ENCODE measurements around the gene RCOR2. TPM values are rescaled to one million over a fixed set of nuclear protein-coding genes. Genes with fewer than 3 reads are reported as not detected.

RCOR2 gene
- total and polyA plus RNA-seq, 2 of the 13 experiments (the other 11 are each of a cell fraction or from before 2014, with no cell fraction given) = 8.3 to 8.5 TPM

GRCh38 chr11:63920126-63920938 is 3.4 kb upstream of the RCOR2 start (continued):
- TF ChIP-seq, protein P1, sequence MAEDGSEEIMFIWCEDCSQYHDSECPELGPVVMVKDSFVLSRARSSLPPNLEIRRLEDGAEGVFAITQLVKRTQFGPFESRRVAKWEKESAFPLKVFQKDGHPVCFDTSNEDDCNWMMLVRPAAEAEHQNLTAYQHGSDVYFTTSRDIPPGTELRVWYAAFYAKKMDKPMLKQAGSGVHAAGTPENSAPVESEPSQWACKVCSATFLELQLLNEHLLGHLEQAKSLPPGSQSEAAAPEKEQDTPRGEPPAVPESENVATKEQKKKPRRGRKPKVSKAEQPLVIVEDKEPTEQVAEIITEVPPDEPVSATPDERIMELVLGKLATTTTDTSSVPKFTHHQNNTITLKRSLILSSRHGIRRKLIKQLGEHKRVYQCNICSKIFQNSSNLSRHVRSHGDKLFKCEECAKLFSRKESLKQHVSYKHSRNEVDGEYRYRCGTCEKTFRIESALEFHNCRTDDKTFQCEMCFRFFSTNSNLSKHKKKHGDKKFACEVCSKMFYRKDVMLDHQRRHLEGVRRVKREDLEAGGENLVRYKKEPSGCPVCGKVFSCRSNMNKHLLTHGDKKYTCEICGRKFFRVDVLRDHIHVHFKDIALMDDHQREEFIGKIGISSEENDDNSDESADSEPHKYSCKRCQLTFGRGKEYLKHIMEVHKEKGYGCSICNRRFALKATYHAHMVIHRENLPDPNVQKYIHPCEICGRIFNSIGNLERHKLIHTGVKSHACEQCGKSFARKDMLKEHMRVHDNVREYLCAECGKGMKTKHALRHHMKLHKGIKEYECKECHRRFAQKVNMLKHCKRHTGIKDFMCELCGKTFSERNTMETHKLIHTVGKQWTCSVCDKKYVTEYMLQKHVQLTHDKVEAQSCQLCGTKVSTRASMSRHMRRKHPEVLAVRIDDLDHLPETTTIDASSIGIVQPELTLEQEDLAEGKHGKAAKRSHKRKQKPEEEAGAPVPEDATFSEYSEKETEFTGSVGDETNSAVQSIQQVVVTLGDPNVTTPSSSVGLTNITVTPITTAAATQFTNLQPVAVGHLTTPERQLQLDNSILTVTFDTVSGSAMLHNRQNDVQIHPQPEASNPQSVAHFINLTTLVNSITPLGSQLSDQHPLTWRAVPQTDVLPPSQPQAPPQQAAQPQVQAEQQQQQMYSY (CRISPR knock-in tag; IDR thresholded peaks at IDR 0.05) = no peak
- TF ChIP-seq PREB (CRISPR knock-in tag; IDR thresholded peaks at IDR 0.05) (no peak), ZNF275 (CRISPR knock-in tag; IDR thresholded peaks at IDR 0.05; ENCODE audit: borderline replicate concordance) (0 out of 2 replicates have a peak, but pooled peaks have one; percentile 44), ZNF282 (IDR thresholded peaks at IDR 0.05; ENCODE audit: partially characterized antibody) (no peak), KLF13 (CRISPR knock-in tag; IDR thresholded peaks at IDR 0.05) (no peak), NFE2L1 (CRISPR knock-in tag; IDR thresholded peaks at IDR 0.05; ENCODE audit: borderline replicate concordance) (no peak), HHEX (CRISPR knock-in tag; IDR thresholded peaks at IDR 0.05) (no peak), HOXA5 (CRISPR knock-in tag; IDR thresholded peaks at IDR 0.05) (peak; percentile 61; the same call in 1 of the 2 replicates), REXO4 (CRISPR knock-in tag; IDR thresholded peaks at IDR 0.05; ENCODE audit: borderline replicate concordance) (no peak), SRSF9 (IDR thresholded peaks at IDR 0.05; ENCODE audit: borderline replicate concordance, insufficient read depth, low read depth, low read length, poor library complexity, severe bottlenecking) (no peak), ZNF24 (IDR thresholded peaks at IDR 0.05) (no peak), MXI1 (IDR thresholded peaks at IDR 0.05; ENCODE audit: borderline replicate concordance, low read depth, low read length) (0 out of 3 replicates have a peak, but pooled peaks have one; percentile 5), RXRA (CRISPR knock-in tag; IDR thresholded peaks at IDR 0.05) (0 out of 2 replicates have a peak, but pooled peaks have one; percentile 1), ZMAT3 (CRISPR knock-in tag; conservative IDR thresholded peaks at IDR 0.05) (peak; percentile 23; the same call in 1 of the 2 replicates), GTF2F1 (IDR thresholded peaks at IDR 0.05; ENCODE audit: low read length) (no peak), ZNF251 (CRISPR knock-in tag; IDR thresholded peaks at IDR 0.05) (peak; percentile 20; the same call in 1 of the 2 replicates), CHD2 (IDR thresholded peaks at IDR 0.05; ENCODE audit: low read depth, low read length) (no peak), ZBTB3 (CRISPR knock-in tag; IDR thresholded peaks at IDR 0.05; ENCODE audit: borderline replicate concordance, low read depth) (no peak)
- TF ChIP-seq, protein P2, sequence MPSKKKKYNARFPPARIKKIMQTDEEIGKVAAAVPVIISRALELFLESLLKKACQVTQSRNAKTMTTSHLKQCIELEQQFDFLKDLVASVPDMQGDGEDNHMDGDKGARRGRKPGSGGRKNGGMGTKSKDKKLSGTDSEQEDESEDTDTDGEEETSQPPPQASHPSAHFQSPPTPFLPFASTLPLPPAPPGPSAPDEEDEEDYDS (CRISPR knock-in tag; IDR thresholded peaks at IDR 0.05) = peak; percentile 50; the same call in 1 of the 2 replicates
- TF ChIP-seq, protein P3, sequence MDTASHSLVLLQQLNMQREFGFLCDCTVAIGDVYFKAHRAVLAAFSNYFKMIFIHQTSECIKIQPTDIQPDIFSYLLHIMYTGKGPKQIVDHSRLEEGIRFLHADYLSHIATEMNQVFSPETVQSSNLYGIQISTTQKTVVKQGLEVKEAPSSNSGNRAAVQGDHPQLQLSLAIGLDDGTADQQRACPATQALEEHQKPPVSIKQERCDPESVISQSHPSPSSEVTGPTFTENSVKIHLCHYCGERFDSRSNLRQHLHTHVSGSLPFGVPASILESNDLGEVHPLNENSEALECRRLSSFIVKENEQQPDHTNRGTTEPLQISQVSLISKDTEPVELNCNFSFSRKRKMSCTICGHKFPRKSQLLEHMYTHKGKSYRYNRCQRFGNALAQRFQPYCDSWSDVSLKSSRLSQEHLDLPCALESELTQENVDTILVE (CRISPR knock-in tag; IDR thresholded peaks at IDR 0.05) = no peak

Data from HepG2 (cell line).